MM.1S (cell line): Measurements from ENCODE around the gene CETP.

Experiments used
- DNase-seq: peaks from one replicate; pipeline ENCODE4 v3.0.0-alpha.2; 2015
- H2AFZ ChIP-seq: fragments of 300-600 bp; sonication (generic); 2 replicates; pipeline ENCODE4 v1.6.0; 2016; ENCODE audit warnings: antibody characterized with exemption, low read length
- H3F3A ChIP-seq: fragments of 300-600 bp; sonication (generic); 2 replicates; pipeline ENCODE4 v1.6.1; 2016; ENCODE audit warnings: mild to moderate bottlenecking, antibody characterized with exemption, low read length, moderate library complexity, mixed read lengths; ENCODE audit not compliant: insufficient read depth
- H3K27ac ChIP-seq: fragments of 300-600 bp; sonication (generic); 2 replicates; pipeline ENCODE4 v1.5.1; 2016; ENCODE audit warnings: mild to moderate bottlenecking, low read length
- H3K27me3 ChIP-seq: fragments of 300-600 bp; sonication (generic); replicated peaks from 2 replicates; pipeline ENCODE4 v1.6.0; 2016; ENCODE audit warnings: low read length; ENCODE audit not compliant: insufficient read depth
- H3K36me3 ChIP-seq: fragments of 300-600 bp; sonication (generic); replicated peaks from 2 replicates; pipeline ENCODE4 v1.6.1; 2016; ENCODE audit warnings: mild to moderate bottlenecking, low read length, mixed read lengths; ENCODE audit not compliant: insufficient read depth
- H3K4me1 ChIP-seq: fragments of 300-600 bp; sonication (generic); 2 replicates; pipeline ENCODE4 v1.6.1; 2016; ENCODE audit warnings: low read length, mixed read lengths
- H3K4me2 ChIP-seq: fragments of 300-600 bp; sonication (generic); 2 replicates; pipeline ENCODE4 v1.6.0; 2016; ENCODE audit warnings: low read depth, low read length
- H3K4me3 ChIP-seq: fragments of 300-600 bp; sonication (generic); 2 replicates; pipeline ENCODE4 v1.5.1; 2016; ENCODE audit warnings: low read length, mixed read lengths
- H3K79me2 ChIP-seq: fragments of 300-600 bp; sonication (generic); 2 replicates; pipeline ENCODE4 v1.6.1; 2016; ENCODE audit warnings: mixed run types, low read length, mixed read lengths
- H3K9ac ChIP-seq: fragments of 300-600 bp; sonication (generic); 2 replicates; pipeline ENCODE4 v1.6.1; 2016; ENCODE audit warnings: low read length, mixed read lengths
- H3K9me2 ChIP-seq: fragments of 300-600 bp; sonication (generic); replicated peaks from 2 replicates; pipeline ENCODE4 v1.6.1; 2016; ENCODE audit warnings: mild to moderate bottlenecking, low read length, mixed read lengths; ENCODE audit not compliant: insufficient read depth
- H3K9me3 ChIP-seq: fragments of 300-600 bp; sonication (generic); replicated peaks from 2 replicates; pipeline ENCODE4 v1.6.1; 2016; ENCODE audit warnings: mild to moderate bottlenecking, low read length, mixed read lengths; ENCODE audit not compliant: insufficient read depth
- H4K20me1 ChIP-seq: fragments of 300-600 bp; sonication (generic); 2 replicates; pipeline ENCODE4 v1.6.1; 2016; ENCODE audit warnings: mild to moderate bottlenecking, low read length, moderate library complexity, mixed read lengths; ENCODE audit not compliant: insufficient read depth
- CTCF ChIP-seq: fragments of 300-600 bp; sonication (generic); IDR thresholded peaks from 2 replicates; pipeline ENCODE4 v1.5.1; 2016; ENCODE audit warnings: antibody characterized with exemption, low read length, mixed read lengths
- EZH2 ChIP-seq: fragments of 300-600 bp; sonication (generic); optimal IDR thresholded peaks from 2 replicates; pipeline ENCODE3; 2017; ENCODE audit warnings: low read depth, mild to moderate bottlenecking, antibody characterized with exemption, low read length, mixed read lengths
- EZH2phosphoT487 ChIP-seq: fragments of 300-600 bp; sonication (generic); IDR thresholded peaks from 2 replicates; pipeline ENCODE4 v1.6.1; 2018; ENCODE audit warnings: antibody characterized with exemption, low read length

CETP gene

GRCh38 chr16:56999409-57000270 lies 37.9 kb downstream of the CETP start:
- Histone ChIP-seq H3K9me3 (no peaks in the 10 kb centered on the region), H4K20me1 (no peaks in the 10 kb centered on the region), H3K9me2 (no peaks in the 10 kb centered on the region), H3K4me2 (peak overlapping the region; percentile 35; the same call in 1 of the 2 replicates), H3K27ac (no peak overlapping the region), H3F3A (no peaks in the 10 kb centered on the region), H3K9ac (no peak overlapping the region), H3K27me3 (no peaks in the 10 kb centered on the region), H3K4me1 (no peaks in the 10 kb centered on the region), H2AFZ (no peak overlapping the region), H3K4me3 (no peak overlapping the region), H3K79me2 (no peaks in the 10 kb centered on the region), H3K36me3 (no peaks in the 10 kb centered on the region)
- TF ChIP-seq EZH2phosphoT487 (no peak), EZH2 (no peak), CTCF (no peak)
- no peak for DNase-seq

- Histone ChIP-seq H3K27ac (no peak overlapping the region), H3K9me2 (no peaks in the 10 kb centered on the region), H3K4me2 (no peak overlapping the region), H3K9me3 (no peaks in the 10 kb centered on the region), H3F3A (no peaks in the 10 kb centered on the region), H3K4me1 (no peaks in the 10 kb centered on the region), H3K9ac (no peak overlapping the region), H2AFZ (no peak overlapping the region), H4K20me1 (no peaks in the 10 kb centered on the region), H3K36me3 (no peaks in the 10 kb centered on the region), H3K27me3 (no peaks in the 10 kb centered on the region), H3K4me3 (no peak overlapping the region), H3K79me2 (no peaks in the 10 kb centered on the region)
- DNase-seq: no peak
- TF ChIP-seq EZH2phosphoT487: no peak
- TF ChIP-seq EZH2: no peak
Measured at GRCh38 chr16:57000271-57001025, 38.7 kb downstream of the CETP start.

GRCh38 chr16:57001026-57001679 lies 39.4 kb downstream of the CETP start:
- H3F3A ChIP-seq: no peaks in the 10 kb centered on the region
- no peak overlapping the region for H3K27ac ChIP-seq
- no peak overlapping the region for H2AFZ ChIP-seq
- H3K4me3 ChIP-seq: no peak overlapping the region
- H3K9me3 ChIP-seq: no peaks in the 10 kb centered on the region
- H3K36me3 ChIP-seq: no peaks in the 10 kb centered on the region
- H3K79me2 ChIP-seq: no peaks in the 10 kb centered on the region
- H3K4me1 ChIP-seq: no peaks in the 10 kb centered on the region
- TF ChIP-seq EZH2phosphoT487: no peak
- no peak for TF ChIP-seq CTCF
- TF ChIP-seq EZH2: no peak
- H3K9ac ChIP-seq: no peak overlapping the region
- no peaks in the 10 kb centered on the region for H4K20me1 ChIP-seq
- H3K9me2 ChIP-seq: no peaks in the 10 kb centered on the region
- DNase-seq: no peak
- no peak overlapping the region for H3K4me2 ChIP-seq
- no peaks in the 10 kb centered on the region for H3K27me3 ChIP-seq
